Suprapubic skin (tissue), 4 donors: ENCODE measurements around the gene ACER3.

Experiments used
- CTCF ChIP-seq, 2 donors: fragments of 200-600 bp in 1 of 2; fragments of 450-650 bp in 1 of 2; sonication (generic) in 1 of 2; IDR thresholded peaks; one replicate each; pipeline ENCODE4 v1.5.1; 2016 to 2019; ENCODE audit warnings: antibody characterized with exemption in 2 of 2, mild to moderate bottlenecking in 1 of 2, moderate library complexity in 1 of 2
- EP300 ChIP-seq: sonication (generic); formaldehyde crosslinking; IDR thresholded peaks from one replicate; pipeline ENCODE4 v1.6.1; 2017; ENCODE audit warnings: antibody characterized with exemption
- POLR2A ChIP-seq, 2 donors: fragments of 450-650 bp; IDR thresholded peaks; one replicate each; pipeline ENCODE4 v1.6.1; 2017; ENCODE audit warnings: antibody characterized with exemption in 2 of 2, mild to moderate bottlenecking in 2 of 2, moderate library complexity in 2 of 2
- POLR2AphosphoS5 ChIP-seq, 3 donors: sonication (generic); formaldehyde crosslinking; IDR thresholded peaks; one replicate each; pipeline ENCODE4 v1.6.1; 2017; ENCODE audit warnings: antibody characterized with exemption in 3 of 3

GRCh38 chr11:77057938-77058474 lies 197.3 kb downstream of the ACER3 start:
- TF ChIP-seq CTCF (IDR thresholded peaks at IDR 0.05): no peak
- TF ChIP-seq POLR2A (IDR thresholded peaks at IDR 0.05): no peak
- no peak for TF ChIP-seq POLR2AphosphoS5 (IDR thresholded peaks at IDR 0.05)
- no peak for TF ChIP-seq EP300
